GM12878 (cell line): ENCODE results near the gene ITPRIP. TPM values are rescaled to one million over a fixed set of nuclear protein-coding genes. Genes with fewer than 3 reads are reported as not detected.

ENCODE experiments used
- ATAC-seq: fragments of 200-7000 bp; cut with Tn5 transposase; 3 replicates; pipeline ENCODE4 v1.9.1; 2020; ENCODE audit warnings: mild to moderate bottlenecking, moderate library complexity
- BruUV-seq: library from RNA; stranded (reverse); fragments of 400-500 nt; replicated peaks from 2 replicates; lab custom pipeline; 2021; lab: Mats Ljungman, UMichigan
- CTCF ChIA-PET: fragments of 300-600 bp; sonication (Branson Sonifier 250); formaldehyde crosslinking; extraction: SDS; loops from one replicate; lab custom pipeline; 2021; ENCODE audit warnings: inconsistent platforms; lab: Yijun Ruan, JAX
- POLR2A ChIA-PET: fragments of 350-600 bp; formaldehyde crosslinking; extraction: SDS; loops from one replicate; lab custom pipeline; 2021; ENCODE audit warnings: inconsistent platforms; lab: Charles Lee
- RAD21 ChIA-PET: fragments of 300-600 bp; sonication (Branson Sonifier 250); formaldehyde crosslinking; loops from one replicate; lab custom pipeline; 2023; ENCODE audit warnings: antibody characterized with exemption; ENCODE audit not compliant: unreplicated experiment; lab: Charles Lee
- SMC1A ChIA-PET: fragments of 300-600 bp; sonication (Branson Sonifier 250); formaldehyde crosslinking; loops from one replicate; lab custom pipeline; 2023; ENCODE audit not compliant: unreplicated experiment, uncharacterized antibody; lab: Charles Lee
- DNase-seq: peaks from one replicate; pipeline ENCODE4 v3.0.0-alpha.2; 2011; ENCODE audit warnings: low read depth, low spot score
- FAIRE-seq: peaks from 3 replicates; lab custom pipeline; 2011; peaks lifted over from hg19 to GRCh38; lab: Jason Lieb, UNC
- H2AFZ ChIP-seq: 2 replicates; pipeline ENCODE4 v1.6.0; 2011; ENCODE audit warnings: low read depth, low read length, control low read depth; ENCODE audit not compliant: control insufficient read depth
- H3K27ac ChIP-seq: 2 replicates; pipeline ENCODE4 v1.5.1; 2011; ENCODE audit warnings: control low read depth; ENCODE audit not compliant: control insufficient read depth, insufficient read depth
- H3K27me3 ChIP-seq, 2 experiments: replicated peaks in 1 of 2; 2 replicates each; pipeline versions ENCODE4 v1.6.0 to v1.6.1; 2011; ENCODE audit warnings: low read length in 1 of 2; ENCODE audit not compliant: control insufficient read depth in 2 of 2, insufficient read depth in 2 of 2
- H3K36me3 ChIP-seq, 2 experiments: 2 replicates each; pipeline ENCODE4 v1.5.1; 2011; ENCODE audit warnings: low read length in 1 of 2; ENCODE audit not compliant: control insufficient read depth in 2 of 2, insufficient read depth in 2 of 2
- H3K4me1 ChIP-seq: 2 replicates; pipeline ENCODE4 v1.6.1; 2011; ENCODE audit warnings: mild to moderate bottlenecking, low read length, moderate library complexity, mixed read lengths; ENCODE audit not compliant: control insufficient read depth, insufficient read depth
- H3K4me2 ChIP-seq: 2 replicates; pipeline ENCODE4 v1.6.0; 2011; ENCODE audit warnings: control low read depth; ENCODE audit not compliant: control insufficient read depth, insufficient read depth
- H3K4me3 ChIP-seq: fragments of 200-600 bp; sonication (generic); 2 replicates; pipeline ENCODE4 v1.5.1; 2016
- H3K79me2 ChIP-seq: 2 replicates; pipeline ENCODE4 v1.6.0; 2011; ENCODE audit warnings: low read length; ENCODE audit not compliant: control insufficient read depth, insufficient read depth
- H3K9ac ChIP-seq: 2 replicates; pipeline ENCODE4 v1.8.0; 2011; ENCODE audit warnings: low read length, control low read depth, mixed read lengths; ENCODE audit not compliant: control insufficient read depth, insufficient read depth
- H3K9me3 ChIP-seq: replicated peaks from 3 replicates; pipeline ENCODE4 v1.5.1; 2011; ENCODE audit warnings: mild to moderate bottlenecking, low read length; ENCODE audit not compliant: control insufficient read depth, insufficient read depth
- H4K20me1 ChIP-seq: 2 replicates; pipeline ENCODE4 v1.6.0; 2011; ENCODE audit not compliant: control insufficient read depth, insufficient read depth
- CEBPZ ChIP-seq: fragments of 150-350 bp; IDR thresholded peaks from 2 replicates; pipeline ENCODE4 v1.6.1; 2016; ENCODE audit warnings: low read depth, low read length
- CUX1 ChIP-seq: IDR thresholded peaks from 2 replicates; pipeline ENCODE4 v1.6.1; 2012; ENCODE audit warnings: improper control_type of control experiment, low read depth, low read length; ENCODE audit not compliant: insufficient replicate concordance
- E2F4 ChIP-seq: IDR thresholded peaks from 2 replicates; pipeline ENCODE4 v1.6.1; 2012; ENCODE audit warnings: low read depth, low read length, improper control_type of control experiment
- IKZF1 ChIP-seq: fragments of 450-650 bp; conservative IDR thresholded peaks from 2 replicates; pipeline ENCODE4 v1.6.1; 2017; ENCODE audit warnings: antibody characterized with exemption, mild to moderate bottlenecking
- IKZF2 ChIP-seq, 2 experiments: fragments of 450-650 bp; IDR thresholded peaks; 2 replicates each; pipeline ENCODE4 v1.6.1; 2017; ENCODE audit warnings: mild to moderate bottlenecking in 2 of 2, moderate library complexity in 2 of 2
- NRF1 ChIP-seq: conservative IDR thresholded peaks from 2 replicates; pipeline ENCODE4 v1.6.1; 2011; ENCODE audit warnings: mild to moderate bottlenecking, low read depth, low read length, improper control_type of control experiment
- PAX5 ChIP-seq: IDR thresholded peaks from 2 replicates; pipeline ENCODE4 v1.6.1; 2011; ENCODE audit warnings: low read depth, low read length, borderline replicate concordance
- POLR2A ChIP-seq: IDR thresholded peaks from 2 replicates; pipeline ENCODE4 v1.6.1; 2011; ENCODE audit warnings: low read depth, mild to moderate bottlenecking, low read length
- RCOR1 ChIP-seq: conservative IDR thresholded peaks from 2 replicates; pipeline ENCODE4 v1.6.1; 2012; ENCODE audit warnings: low read depth, low read length, improper control_type of control experiment
- TBL1XR1 ChIP-seq: IDR thresholded peaks from 2 replicates; pipeline ENCODE4 v1.6.1; 2012; ENCODE audit warnings: low read depth, low read length, improper control_type of control experiment
- ZBED1 ChIP-seq: IDR thresholded peaks from 2 replicates; pipeline ENCODE4 v1.6.1; 2016; ENCODE audit warnings: borderline replicate concordance
- WGBS: methylation state at CpG from one replicate; pipeline ENCODE4 v1.1.6; 2016; ENCODE audit warnings: low lambda C conversion rate; ENCODE audit not compliant: insufficient replicate concordance, insufficient coverage; ENCODE audit errors: missing lambda C conversion rate; 5-methylcytosine and 5-hydroxymethylcytosine counted together
- in situ Hi-C: fragments of 300-500 bp; cut with MboI; formaldehyde crosslinking; loops from 9 replicates; pipeline ENCODE4 v1.14.3; 2018; ENCODE audit warnings: mixed read lengths
- intact Hi-C: fragments of 100-400 bp; cut with micrococcal nuclease; formaldehyde crosslinking; loops from one replicate; pipeline ENCODE4 v1.14.2; 2022; ENCODE audit not compliant: unreplicated experiment
- polyA plus RNA-seq, 11 experiments: library from polyadenylated mRNA; depleted of rRNA in 4 of 11; unstranded in 6 of 11; stranded (reverse) in 5 of 11; fragments of >200 nt; fragmentation: Nextera tagmentation in 4 of 11; fragmentation: Illumina TruSeq in 1 of 11; extraction: Ambion mirVana in 4 of 11; extraction: Trizol in 1 of 11; gene quantifications; 1 replicate in 1 of 11; 2 replicates in 10 of 11; pipeline versions ENCODE4 v1.2.1 to v1.2.3, GENCODE V29; 2011 to 2016; ENCODE audit warnings: inconsistent platforms in 2 of 11, missing spikeins in 2 of 11, low read depth in 1 of 11
- total RNA-seq, 4 experiments: library from RNA; depleted of rRNA in 3 of 4; stranded (reverse); fragments of >200 nt in 3 of 4; fragmentation: Illumina TruSeq in 1 of 4; extraction: Trizol in 1 of 4; gene quantifications; 2 replicates each; pipeline versions ENCODE4 v1.2.1 to v1.2.3, GENCODE V29; 2013 to 2021

Gene ITPRIP
- total and polyA plus RNA-seq, 10 of the 15 experiments (the other 5 are each of a cell fraction or from before 2014, with no cell fraction given), result 0.82 to 10.4 (median 5.9) TPM

- Histone ChIP-seq H3K36me3 (peaks cover under 1 to 4% of the 10 kb centered on the region in 2 experiments; a peak in 3 of 4 replicates), H3K9ac (peak overlapping the region; percentile 59), H3K79me2 (peaks cover 53% of the 10 kb centered on the region), H2AFZ (no peak overlapping the region; the same call in 1 of the 2 replicates), H3K9me3 (no peaks in the 10 kb centered on the region), H4K20me1 (peaks cover 20% of the 10 kb centered on the region; the same call in 1 of the 2 replicates), H3K4me2 (peak overlapping the region; percentile 88), H3K27me3 (no peaks in the 10 kb centered on the region), H3K27ac (0 out of 2 replicates have a peak overlapping the region, but pooled peaks have one; percentile 2), H3K4me1 (peaks cover 26% of the 10 kb centered on the region), H3K4me3 (peak overlapping the region; percentile 59)
- ATAC-seq (peak; percentile 77), FAIRE-seq (peak; percentile 41), DNase-seq (no peak)
- SMC1A ChIA-PET, result interaction anchor here (0.7 to 2.0 kb wide), 7 partner anchors 9 to 37 kb away, joined by 3 to 8 read pairs (median 5); partner anchors contain the start of gene ITPRIP
- POLR2A ChIA-PET, result interaction anchor here (0.5 to 2.3 kb wide), 4 partner anchors 8 to 59 kb away, joined by 3 to 9 read pairs (median 4); partner anchors contain the start of gene ITPRIP
- intact Hi-C loops, result no loop called here
- WGBS, result 57% methylated on average over 12 of the region's 15 CpGs
- BruUV-seq, result no TSS peak
- CTCF ChIA-PET, result interaction anchor here (0.7 to 4.2 kb wide), 6 partner anchors 9 to 54 kb away, joined by 3 to 30 read pairs (median 8); partner anchors contain the start of gene ITPRIP
- RAD21 ChIA-PET, result interaction anchor here (0.6 to 2.0 kb wide), 8 partner anchors 9 to 74 kb away, joined by 3 to 12 read pairs (median 4); partner anchors contain the start of genes GSTO1 and ITPRIP
- in situ Hi-C loops, result no loop called here
- no peak for TF ChIP-seq TBL1XR1
- TF ChIP-seq CEBPZ, result no peak
- TF ChIP-seq E2F4, result no peak
- no peak for TF ChIP-seq CUX1
- TF ChIP-seq NRF1, result no peak
- no peak for TF ChIP-seq POLR2A
- no peak for TF ChIP-seq ZBED1
- peak; percentile 52 for TF ChIP-seq IKZF1
- peak; percentile 74 to 81 for TF ChIP-seq IKZF2 (IDR thresholded peaks at IDR 0.05)
- no peak for TF ChIP-seq RCOR1
- no peak for TF ChIP-seq PAX5
These were observed 9.2 kb downstream of the ITPRIP start for GRCh38 chr10:104328896-104329710.
